GM18858 (cell line): Measurements from ENCODE around the gene LZTS2.

ENCODE experiments used
- ATAC-seq: cut with Tn5 transposase; IDR thresholded peaks from one replicate; pipeline ENCODE4 v1.9.1; 2021; ENCODE audit not compliant: unreplicated experiment

LZTS2 gene

DNA sequence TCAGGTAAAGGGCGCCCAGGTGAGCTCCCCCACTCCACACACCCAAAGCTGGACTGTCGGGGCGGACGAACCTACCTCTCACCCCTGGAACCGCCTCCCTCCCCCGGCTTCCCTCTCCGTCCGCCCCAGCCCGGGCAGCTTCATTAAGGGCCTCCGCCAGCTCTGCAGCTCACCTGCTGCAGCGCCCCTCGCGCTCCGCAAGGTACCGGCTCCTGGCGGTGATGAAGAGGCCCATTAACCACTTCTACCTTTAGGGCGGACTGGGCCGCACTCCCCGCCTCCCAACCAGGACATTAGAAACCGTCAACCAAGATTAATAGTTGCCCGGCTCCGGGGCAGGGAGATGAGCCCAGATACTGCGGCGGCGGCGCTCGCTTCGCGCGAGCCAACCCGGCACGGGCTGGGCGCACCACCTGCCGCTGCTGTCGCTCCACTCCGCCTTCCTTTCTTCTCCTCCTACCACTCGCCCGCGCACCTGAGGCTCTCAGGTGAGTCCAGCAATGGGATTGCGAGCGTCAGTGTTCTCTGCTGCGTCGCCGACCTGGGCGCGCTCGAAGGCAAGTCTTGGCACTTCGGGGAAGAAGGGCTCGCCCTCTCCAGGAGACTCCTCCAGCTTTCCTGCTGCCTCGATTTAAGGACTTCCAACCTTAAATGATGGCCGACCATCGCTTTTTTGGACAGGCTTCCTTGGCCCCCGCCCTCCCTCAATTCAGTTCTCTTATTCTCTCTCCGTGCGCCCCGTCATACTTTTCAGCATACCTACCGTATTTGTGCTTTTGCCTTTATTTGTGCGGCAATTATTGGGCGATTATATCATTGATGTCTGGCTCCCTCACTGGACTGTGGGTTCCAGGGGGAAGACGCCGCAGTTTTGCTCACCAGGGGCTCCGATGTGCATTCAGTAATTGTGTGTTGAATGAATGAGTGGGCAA lies 48.6 kb downstream of the LZTS2 start:
- no peak for ATAC-seq

DNA sequence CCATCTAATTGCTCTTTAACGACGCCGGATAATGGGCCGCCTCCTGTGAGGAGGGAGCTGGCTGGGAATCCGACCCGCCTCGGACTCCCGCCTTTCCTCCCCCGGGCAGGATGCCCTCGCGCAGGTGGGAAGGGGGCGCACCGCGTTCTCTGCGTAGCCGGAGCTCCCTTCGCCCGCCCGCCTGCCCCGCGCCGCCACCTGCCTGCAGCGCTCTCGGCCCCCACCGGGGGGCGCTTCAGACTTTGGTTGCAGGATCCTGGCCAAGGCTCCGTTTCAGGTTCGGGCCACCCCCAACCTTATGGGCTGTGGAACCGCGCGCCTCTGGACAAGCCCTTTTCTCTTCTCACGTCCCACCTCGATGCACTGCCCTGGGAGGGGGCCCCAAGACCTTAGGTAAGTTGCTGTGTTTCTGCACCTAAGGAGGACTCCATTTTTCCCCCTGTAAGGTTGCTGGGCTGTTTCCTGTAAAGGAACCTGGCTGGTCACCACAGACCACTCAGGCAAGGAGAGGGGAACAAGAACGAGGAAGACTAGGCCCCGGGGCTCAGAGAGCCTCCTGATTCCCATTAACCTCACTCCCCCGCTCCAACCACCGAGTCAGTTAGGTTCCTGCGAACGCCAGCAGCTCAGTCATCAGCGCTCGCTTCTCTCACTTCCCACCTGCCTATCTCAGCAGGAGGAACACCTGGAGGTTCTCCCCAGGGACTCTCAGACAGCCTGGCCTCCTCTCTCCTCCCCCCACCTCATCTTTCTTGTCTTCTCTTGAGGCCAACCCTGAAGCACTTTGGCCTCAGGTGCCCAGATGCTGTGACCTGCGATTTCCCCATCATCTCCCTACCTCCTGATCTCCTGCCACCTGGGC lies 50.8 kb downstream of the LZTS2 start:
- ATAC-seq: no peak

DNA sequence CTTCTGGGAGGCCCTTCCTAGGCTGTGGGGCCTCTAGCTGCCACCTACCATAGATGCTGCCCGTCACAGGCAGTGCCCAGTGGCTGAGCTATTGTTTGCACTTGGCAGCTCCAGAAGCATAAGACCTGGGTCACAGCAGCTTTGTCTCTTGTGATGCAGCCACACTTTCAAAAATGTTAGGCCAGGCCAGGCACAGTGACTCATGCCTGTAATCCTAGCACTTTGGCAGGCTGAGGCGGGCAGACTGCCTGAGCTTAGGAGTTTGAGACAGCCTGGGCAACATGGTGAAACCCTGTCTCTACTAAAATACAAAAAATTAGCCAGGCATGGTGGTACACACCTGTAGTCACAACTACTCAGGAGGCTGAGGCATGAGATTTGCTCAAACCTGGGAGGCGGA lies 52.7 kb downstream of the LZTS2 start:
- no peak for ATAC-seq

DNA sequence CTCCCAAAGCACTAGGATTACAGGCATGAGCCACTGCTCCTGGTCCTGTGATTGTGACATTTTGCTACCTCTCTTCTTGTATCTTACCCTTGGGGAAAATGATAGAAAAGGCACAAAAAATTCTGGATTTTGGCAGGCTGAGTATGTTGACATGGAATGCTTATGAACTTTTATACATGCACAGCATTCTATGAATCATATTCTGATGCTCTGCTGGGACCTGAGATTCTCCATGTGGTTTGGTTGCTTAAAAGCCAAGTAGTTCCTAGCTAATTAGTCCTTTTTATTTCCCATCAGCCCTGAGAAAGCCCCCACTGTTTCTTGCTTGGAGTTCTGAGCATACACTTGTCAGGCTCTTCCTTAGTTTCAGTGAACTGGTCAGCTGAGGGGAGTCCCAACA lies 53.9 kb downstream of the LZTS2 start:
- ATAC-seq: no peak

DNA sequence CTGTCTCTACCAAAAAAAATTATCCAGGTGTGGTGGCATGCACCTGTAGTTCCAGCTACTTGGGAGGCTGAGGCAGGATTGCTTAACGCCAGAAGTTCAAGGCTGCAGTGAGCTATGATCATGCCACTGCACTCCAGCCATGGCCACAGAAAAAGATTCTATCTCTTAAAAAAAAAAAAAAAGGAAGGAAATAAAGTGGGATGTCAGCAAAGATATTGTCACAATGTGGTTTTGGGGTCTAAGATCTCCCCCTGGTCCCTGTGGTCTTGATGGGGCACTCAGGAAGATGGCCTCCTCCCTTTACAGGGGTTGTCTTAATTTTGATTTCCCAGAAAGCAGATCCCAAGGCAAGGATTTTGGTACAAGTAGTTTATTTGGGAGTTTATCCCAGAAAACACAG lies 54.7 kb downstream of the LZTS2 start:
- ATAC-seq: no peak

DNA sequence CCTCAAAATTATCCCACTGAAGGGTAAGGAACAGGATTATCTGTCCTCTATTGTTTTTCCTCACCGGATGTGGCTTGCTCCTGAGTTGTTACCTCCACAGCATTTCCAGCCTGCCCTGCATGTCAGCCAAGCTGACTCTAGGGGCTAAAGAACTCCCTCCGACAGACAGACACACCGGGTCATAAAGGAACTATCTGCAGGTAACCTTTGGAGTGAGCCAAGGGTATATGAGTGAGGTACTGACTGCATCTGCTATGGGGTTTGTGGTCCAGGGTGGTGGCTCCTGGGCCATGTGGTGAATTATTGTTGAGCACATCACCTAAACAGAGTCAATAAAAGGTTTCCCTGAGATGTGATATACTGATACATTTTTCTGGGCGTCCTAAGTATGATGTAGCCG lies 55.3 kb downstream of the LZTS2 start:
- no peak for ATAC-seq

DNA sequence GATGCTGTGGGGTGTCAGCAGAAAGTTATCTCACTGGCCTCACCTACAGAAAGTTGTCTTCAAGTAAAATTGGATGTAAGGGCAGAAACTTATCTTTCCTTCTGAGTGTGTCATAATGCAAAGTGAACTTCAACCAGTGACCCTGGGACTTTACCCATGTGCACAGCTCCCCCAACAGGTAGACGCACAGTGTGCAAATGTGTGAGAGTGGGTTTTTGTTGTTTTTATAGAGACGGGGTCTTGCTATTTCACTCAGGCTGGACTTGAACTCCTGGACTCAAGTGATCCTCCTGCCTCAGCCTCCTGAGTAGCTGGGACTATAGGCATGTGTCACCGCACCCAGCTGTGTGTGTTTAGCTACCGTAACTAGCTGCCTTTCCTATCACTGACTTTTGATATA lies 55.8 kb downstream of the LZTS2 start:
- ATAC-seq: no peak

DNA sequence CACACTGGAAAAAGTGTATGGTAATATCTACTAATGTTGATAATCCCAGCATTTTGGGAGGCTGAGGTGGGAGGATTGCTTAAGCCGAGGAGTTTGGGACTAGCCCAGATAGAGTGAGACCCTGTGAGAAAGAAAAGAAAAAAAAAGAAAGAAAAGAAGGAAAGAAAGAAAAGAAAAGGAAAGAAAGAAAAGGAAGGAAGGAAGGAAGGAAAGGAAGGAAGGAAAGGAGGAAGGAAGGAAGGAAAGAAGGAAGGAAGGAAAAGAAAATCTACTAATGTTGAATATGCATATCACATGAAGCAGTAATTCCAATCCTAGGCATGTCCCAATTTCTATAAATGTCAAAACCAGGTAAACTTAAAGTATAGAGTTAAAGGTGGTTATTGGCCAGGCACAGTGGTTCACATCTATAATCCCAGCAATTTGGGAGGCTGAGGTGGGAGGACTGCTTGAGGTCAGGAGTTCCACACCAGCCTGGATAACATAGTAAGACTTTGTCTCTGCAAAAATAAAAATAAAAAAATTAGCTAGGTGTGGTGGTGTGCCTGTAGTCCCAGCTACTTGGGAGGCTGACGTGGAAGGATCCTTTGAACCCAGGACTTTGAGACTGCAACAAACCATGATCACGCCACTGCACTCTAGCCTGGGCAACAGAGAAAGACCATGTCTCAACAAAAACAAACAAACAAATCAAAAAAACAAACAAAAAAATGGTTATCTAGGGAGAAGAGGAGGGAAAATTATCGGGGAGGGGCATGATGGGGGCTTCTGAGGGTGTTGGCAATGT lies 57.0 kb downstream of the LZTS2 start:
- ATAC-seq: no peak
